Colon (tissue), 2 donors: ENCODE measurements around the gene ALOX12B.
"Not testable (repeated sequence)": the region's sequence is repeated elsewhere in the genome, so short reads cannot be mapped to it uniquely, and the experiment has no call there.

Experiments used
- FAIRE-seq: peaks from 2 replicates; lab custom pipeline; 2012; peaks lifted over from hg19 to GRCh38; lab: Jason Lieb, UNC
- donor health status: control.
- donor health status: control.

ALOX12B gene

GRCh38 chr17:8118769-8119580 lies 31.5 kb upstream of the ALOX12B start:
- no peak for FAIRE-seq

- no peak for FAIRE-seq
Measured at GRCh38 chr17:8117980-8118768, 30.7 kb upstream of the ALOX12B start, which contains the start of gene ALOXE3. Gene ALOXE3 (minus strand): TSS chr17:8118514. CDS start chr17:8117990, 524 bp downstream.

- no peak for FAIRE-seq
Measured at GRCh38 chr17:8117367-8117979, 30.0 kb upstream of the ALOX12B start.

DNA sequence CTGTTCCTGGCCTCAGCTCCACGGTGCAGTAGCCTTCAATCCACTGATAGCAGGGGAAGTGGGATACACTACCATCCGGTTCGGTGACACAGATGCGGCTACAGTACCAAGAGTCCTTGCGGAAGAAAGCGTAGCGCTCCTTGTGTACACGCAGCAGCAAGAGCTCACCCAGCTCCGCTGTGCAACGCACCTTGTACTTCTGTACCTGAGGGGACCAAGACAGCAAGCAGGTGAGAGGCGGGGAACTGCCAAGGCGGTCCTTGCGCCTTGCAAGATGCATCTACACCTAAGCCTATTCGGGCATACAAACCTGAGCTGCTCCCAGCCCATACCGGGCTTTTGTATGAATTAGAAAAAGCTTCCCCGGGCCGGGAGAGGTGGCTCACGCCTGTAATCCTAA lies 29.3 kb upstream of the ALOX12B start:
- no peak for FAIRE-seq

DNA sequence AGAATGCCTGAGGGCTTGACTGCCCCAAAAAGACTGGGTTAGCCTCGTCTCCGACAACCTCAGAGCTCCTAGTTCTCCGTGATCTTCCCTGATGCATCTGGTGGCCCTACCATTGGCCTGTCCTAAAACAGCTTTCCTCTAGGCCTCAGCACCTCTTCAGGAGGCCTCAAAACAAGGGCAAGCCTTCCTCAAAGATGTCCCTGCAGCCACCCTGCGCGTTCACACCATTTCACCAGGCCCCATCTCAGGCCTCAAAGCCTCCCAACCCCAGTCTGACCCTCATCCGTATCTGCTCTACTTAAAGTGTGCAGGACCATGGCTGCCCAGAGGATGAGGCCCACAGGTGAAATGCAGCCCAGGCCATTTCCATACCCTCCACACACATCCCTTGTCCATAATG lies 23.4 kb upstream of the ALOX12B start:
- FAIRE-seq: no peak

GRCh38 chr17:8110456-8110804 lies 22.9 kb upstream of the ALOX12B start:
- no peak for FAIRE-seq

DNA sequence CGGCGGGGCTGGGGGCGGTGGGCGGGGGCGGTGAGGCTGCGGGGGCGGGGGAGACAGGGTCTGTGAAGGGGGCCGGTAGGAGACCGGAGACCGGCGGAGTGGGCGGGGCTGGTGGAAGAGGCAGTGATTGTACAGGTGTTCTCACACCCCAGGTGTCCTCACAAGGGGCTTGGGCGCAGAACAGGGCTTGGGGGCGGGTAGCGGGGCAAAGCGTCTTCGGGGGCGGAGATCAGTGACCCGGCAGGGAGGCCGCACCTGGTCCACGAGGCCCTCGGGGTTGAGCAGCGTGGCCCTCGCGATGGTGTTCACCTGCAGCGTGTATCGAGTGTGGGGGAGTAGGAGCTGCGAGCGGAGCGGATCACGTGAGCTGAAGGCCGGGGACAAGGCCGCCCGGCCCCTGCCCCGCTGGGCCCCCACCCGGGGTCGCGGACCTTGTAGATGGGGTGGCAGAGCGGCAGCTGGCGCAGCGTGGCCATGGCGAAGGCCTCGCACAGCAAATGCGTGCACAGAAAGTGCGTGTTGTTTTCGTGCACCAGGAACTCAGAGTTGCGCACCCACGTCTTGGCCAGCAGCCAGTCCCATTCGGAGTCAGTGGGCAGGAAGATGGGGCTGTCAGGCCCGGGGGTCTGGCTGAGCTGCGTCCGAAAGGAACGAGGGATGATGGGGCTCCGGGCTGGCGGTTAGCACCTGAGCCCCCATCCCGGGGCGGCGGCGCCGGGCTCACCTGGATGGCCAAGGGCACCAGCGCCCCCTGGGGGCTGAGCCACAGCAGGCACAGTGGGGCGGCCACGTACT lies 22.3 kb upstream of the ALOX12B start:
- FAIRE-seq: no peak

- no peak for FAIRE-seq
Measured at GRCh38 chr17:8108972-8109660, 21.6 kb upstream of the ALOX12B start.

DNA sequence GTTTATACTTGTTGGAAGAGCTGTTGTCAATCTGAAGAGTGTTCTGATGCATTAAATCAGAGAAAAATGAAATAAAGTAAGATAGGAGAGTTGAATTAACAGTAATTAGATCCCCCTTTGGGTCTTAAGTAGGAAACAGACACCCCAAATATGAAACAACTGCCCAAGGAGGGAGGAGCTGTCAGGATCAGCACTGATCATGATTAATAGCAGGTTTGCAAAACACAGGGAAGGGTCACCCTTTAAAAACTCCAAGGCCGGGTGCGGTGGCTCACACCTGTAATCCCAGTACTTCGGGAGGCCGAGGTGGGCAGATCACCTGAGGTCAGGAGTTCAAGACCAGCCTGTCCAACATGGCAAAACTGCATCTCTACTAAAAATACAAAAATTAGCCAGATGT lies 19.5 kb upstream of the ALOX12B start:
- FAIRE-seq: not testable (repeated sequence)

GRCh38 chr17:8105957-8106398 lies 18.5 kb upstream of the ALOX12B start:
- FAIRE-seq: no peak

DNA sequence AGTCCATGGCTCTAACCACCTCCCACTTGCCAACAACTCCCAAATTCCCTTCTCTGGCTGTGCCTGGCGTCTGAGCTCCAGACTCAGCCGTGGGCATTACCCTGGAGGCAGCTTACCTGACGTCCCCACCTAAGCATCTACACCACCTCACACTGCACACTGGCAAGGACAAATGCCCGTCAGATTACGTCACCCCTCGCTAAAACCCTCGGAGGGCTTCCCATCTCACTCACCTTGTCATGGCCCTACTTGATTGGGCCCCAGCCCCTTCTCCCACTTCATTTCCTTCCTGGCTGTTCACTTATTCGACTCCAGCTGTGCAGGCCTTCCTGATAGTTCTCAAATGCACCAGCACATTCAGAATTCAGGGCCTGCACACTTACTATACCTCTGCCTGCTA lies 17.4 kb upstream of the ALOX12B start:
- FAIRE-seq: no peak

GRCh38 chr17:8103549-8103948 lies 16.0 kb upstream of the ALOX12B start:
- FAIRE-seq: no peak

- no peak for FAIRE-seq
Measured at GRCh38 chr17:8101721-8102120, 14.2 kb upstream of the ALOX12B start.

- FAIRE-seq: no peak
Measured at GRCh38 chr17:8100763-8101162, 13.2 kb upstream of the ALOX12B start.

GRCh38 chr17:8100111-8100510 lies 12.6 kb upstream of the ALOX12B start:
- FAIRE-seq: no peak

- no peak for FAIRE-seq
Measured at GRCh38 chr17:8096541-8096940, 9.0 kb upstream of the ALOX12B start.

GRCh38 chr17:8095361-8095760 lies 7.8 kb upstream of the ALOX12B start:
- no peak for FAIRE-seq

DNA sequence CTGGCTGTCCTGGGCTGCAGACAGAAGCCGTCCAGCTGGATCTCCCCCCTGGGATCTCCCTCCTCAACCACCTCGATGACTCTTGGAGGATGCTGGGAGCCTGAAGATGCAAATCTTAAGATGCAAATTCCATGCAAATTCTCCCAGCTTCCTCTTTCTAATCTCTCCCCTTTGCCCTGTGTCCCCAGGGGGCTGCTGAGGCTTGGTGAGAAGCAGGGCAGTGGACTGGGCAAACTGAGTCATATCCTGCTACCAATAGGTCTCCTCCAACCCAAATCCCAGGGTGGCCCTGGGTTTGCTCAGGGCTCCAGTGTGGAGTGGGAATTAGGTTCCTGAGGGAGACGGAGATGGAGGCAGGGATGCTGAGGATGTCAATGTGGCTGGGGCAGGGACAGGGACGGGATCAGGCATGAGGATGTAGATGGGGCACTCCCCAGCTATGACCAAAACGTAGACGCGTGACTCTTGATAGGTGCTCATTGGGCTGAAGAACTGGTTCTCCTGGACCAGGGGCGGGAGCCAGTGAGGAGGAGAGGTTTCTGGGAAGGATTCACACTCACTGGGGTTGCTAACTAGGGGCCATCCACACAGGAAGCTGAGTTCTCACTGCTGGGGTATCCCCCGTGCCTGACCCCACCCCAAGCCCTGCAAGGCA lies 3.6 kb upstream of the ALOX12B start:
- no peak for FAIRE-seq

GRCh38 chr17:8089728-8090127 lies 2.2 kb upstream of the ALOX12B start:
- FAIRE-seq: no peak

DNA sequence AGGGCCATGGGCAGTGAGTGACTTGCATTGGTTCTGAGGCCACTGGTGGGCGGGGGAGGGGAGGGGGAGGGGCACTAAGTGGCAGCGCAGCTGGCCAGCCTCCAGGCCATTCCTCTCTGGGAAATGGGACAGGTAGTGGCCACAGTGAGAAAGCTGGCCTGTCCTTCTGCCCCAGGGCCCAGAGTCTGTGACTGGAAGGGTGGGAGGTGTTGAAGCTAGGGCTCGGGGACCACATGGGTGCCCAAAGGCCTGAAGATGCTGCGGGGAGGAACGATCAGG lies 375 bp upstream of the ALOX12B start:
- no peak for FAIRE-seq

DNA sequence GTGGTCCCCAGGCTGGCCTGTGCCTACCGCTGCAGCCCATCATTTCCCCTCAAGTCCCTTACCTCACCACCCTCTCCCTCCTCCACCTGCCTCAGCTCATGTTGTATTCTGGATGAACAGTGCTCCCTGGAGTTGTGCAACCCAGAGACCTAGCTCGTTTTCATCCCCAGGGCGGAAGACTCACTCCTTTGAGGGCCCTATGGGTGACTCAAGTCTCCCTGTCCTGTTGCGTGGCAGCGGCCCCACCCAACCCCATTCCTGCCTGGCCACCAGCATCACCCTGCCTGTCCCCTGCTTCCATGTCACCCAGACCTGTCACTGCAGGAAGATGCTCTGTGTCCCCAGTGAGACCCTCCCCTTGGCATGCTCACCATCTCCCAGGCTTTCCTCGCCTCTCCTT lies 3.3 kb downstream of the ALOX12B start:
- FAIRE-seq: no peak
